ENCODE data around the gene MYH6. TPM values are rescaled to one million over a fixed set of nuclear protein-coding genes. Genes with fewer than 3 reads are reported as not detected.

The MYH6 gene
- total and polyA plus RNA-seq, 2 donors (not counting 1 experiment from before 2014, with no cell fraction given): not detected

- DNase-seq (ENCODE audit: low read depth in 2 of 2): no peak
- H3K4me2 ChIP-seq (ENCODE audit: extremely low read depth, insufficient read depth, low read length): no peak overlapping the region
- H2AFZ ChIP-seq (ENCODE audit: low read length): no peak overlapping the region
- H3K27ac ChIP-seq (ENCODE audit: insufficient read depth, low read length): no peak overlapping the region
- H3K9me3 ChIP-seq (ENCODE audit: control insufficient read depth, insufficient read depth, low read depth, low read length): no peaks in the 10 kb centered on the region
- H3K27me3 ChIP-seq (ENCODE audit: control insufficient read depth, insufficient read depth, low read length): no peaks in the 10 kb centered on the region
- TF ChIP-seq EZH2 (IDR thresholded peaks at IDR 0.05; ENCODE audit: low read length, missing control alignments) (no peak), CTCF (conservative IDR thresholded peaks at IDR 0.05 in 1 of 2, IDR thresholded peaks at IDR 0.05 in 1 of 2; ENCODE audit: low read depth in 1 of 2, low read length in 2 of 2) (no peak)
- no peaks in the 10 kb centered on the region for H3K79me2 ChIP-seq (ENCODE audit: control insufficient read depth, insufficient read depth, low read length)
- no peak overlapping the region for H3K4me3 ChIP-seq (replicated peaks in 1 of 4; ENCODE audit: control extremely low read depth in 1 of 4, insufficient read depth in 1 of 4, low read depth in 3 of 4, low read length in 4 of 4)
- no peaks in the 10 kb centered on the region for H4K20me1 ChIP-seq (ENCODE audit: control insufficient read depth, extremely low read depth, insufficient read depth, low read length)
- no peaks in the 10 kb centered on the region for H3K4me1 ChIP-seq (ENCODE audit: control insufficient read depth, extremely low read depth, insufficient read depth, low read length)
- no peak overlapping the region for H3K9ac ChIP-seq (ENCODE audit: insufficient read depth, low read length)
- H3K36me3 ChIP-seq (ENCODE audit: control insufficient read depth, insufficient read depth, low read length): no peaks in the 10 kb centered on the region
Measured at GRCh38 chr14:23405096-23405495, 3.0 kb downstream of the MYH6 start.

- Histone ChIP-seq H3K4me3 (replicated peaks in 1 of 4; ENCODE audit: control extremely low read depth in 1 of 4, insufficient read depth in 1 of 4, low read depth in 3 of 4, low read length in 4 of 4) (no peak overlapping the region), H4K20me1 (ENCODE audit: control insufficient read depth, extremely low read depth, insufficient read depth, low read length) (no peaks in the 10 kb centered on the region), H3K9me3 (ENCODE audit: control insufficient read depth, insufficient read depth, low read depth, low read length) (no peaks in the 10 kb centered on the region), H3K27ac (ENCODE audit: insufficient read depth, low read length) (no peak overlapping the region), H3K4me1 (ENCODE audit: control insufficient read depth, extremely low read depth, insufficient read depth, low read length) (no peaks in the 10 kb centered on the region), H3K4me2 (ENCODE audit: extremely low read depth, insufficient read depth, low read length) (no peak overlapping the region), H3K9ac (ENCODE audit: insufficient read depth, low read length) (no peak overlapping the region), H3K27me3 (ENCODE audit: control insufficient read depth, insufficient read depth, low read length) (no peaks in the 10 kb centered on the region), H2AFZ (ENCODE audit: low read length) (no peak overlapping the region), H3K79me2 (ENCODE audit: control insufficient read depth, insufficient read depth, low read length) (no peaks in the 10 kb centered on the region), H3K36me3 (ENCODE audit: control insufficient read depth, insufficient read depth, low read length) (no peaks in the 10 kb centered on the region)
- no peak for DNase-seq (ENCODE audit: low read depth in 2 of 2)
- TF ChIP-seq EZH2 (IDR thresholded peaks at IDR 0.05; ENCODE audit: low read length, missing control alignments) (no peak), CTCF (conservative IDR thresholded peaks at IDR 0.05 in 1 of 2, IDR thresholded peaks at IDR 0.05 in 1 of 2; ENCODE audit: low read depth in 1 of 2, low read length in 2 of 2) (no peak)
Measured at GRCh38 chr14:23404331-23404900, 3.7 kb downstream of the MYH6 start.

- Histone ChIP-seq H3K36me3 (ENCODE audit: control insufficient read depth, insufficient read depth, low read length) (no peaks in the 10 kb centered on the region), H3K79me2 (ENCODE audit: control insufficient read depth, insufficient read depth, low read length) (no peaks in the 10 kb centered on the region), H3K9me3 (ENCODE audit: control insufficient read depth, insufficient read depth, low read depth, low read length) (no peaks in the 10 kb centered on the region), H3K27ac (ENCODE audit: insufficient read depth, low read length) (no peak overlapping the region), H2AFZ (ENCODE audit: low read length) (no peak overlapping the region), H3K4me2 (ENCODE audit: extremely low read depth, insufficient read depth, low read length) (no peak overlapping the region), H3K4me1 (ENCODE audit: control insufficient read depth, extremely low read depth, insufficient read depth, low read length) (no peaks in the 10 kb centered on the region), H3K27me3 (ENCODE audit: control insufficient read depth, insufficient read depth, low read length) (no peaks in the 10 kb centered on the region), H4K20me1 (ENCODE audit: control insufficient read depth, extremely low read depth, insufficient read depth, low read length) (no peaks in the 10 kb centered on the region), H3K9ac (ENCODE audit: insufficient read depth, low read length) (no peak overlapping the region), H3K4me3 (replicated peaks in 1 of 4; ENCODE audit: control extremely low read depth in 1 of 4, insufficient read depth in 1 of 4, low read depth in 3 of 4, low read length in 4 of 4) (no peak overlapping the region)
- TF ChIP-seq EZH2 (IDR thresholded peaks at IDR 0.05; ENCODE audit: low read length, missing control alignments): no peak
- TF ChIP-seq CTCF (conservative IDR thresholded peaks at IDR 0.05 in 1 of 2, IDR thresholded peaks at IDR 0.05 in 1 of 2; ENCODE audit: low read depth in 1 of 2, low read length in 2 of 2): no peak
- no peak for DNase-seq (ENCODE audit: low read depth in 2 of 2)
Measured at GRCh38 chr14:23403908-23404307, 4.2 kb downstream of the MYH6 start.
